MM.1S (cell line): ENCODE results near the gene GNAT3.

Source experiments
- DNase-seq: peaks from one replicate; pipeline ENCODE4 v3.0.0-alpha.2; 2015
- H2AFZ ChIP-seq: fragments of 300-600 bp; sonication (generic); 2 replicates; pipeline ENCODE4 v1.6.0; 2016; ENCODE audit warnings: antibody characterized with exemption, low read length
- H3F3A ChIP-seq: fragments of 300-600 bp; sonication (generic); 2 replicates; pipeline ENCODE4 v1.6.1; 2016; ENCODE audit warnings: mild to moderate bottlenecking, antibody characterized with exemption, low read length, moderate library complexity, mixed read lengths; ENCODE audit not compliant: insufficient read depth
- H3K27ac ChIP-seq: fragments of 300-600 bp; sonication (generic); 2 replicates; pipeline ENCODE4 v1.5.1; 2016; ENCODE audit warnings: mild to moderate bottlenecking, low read length
- H3K27me3 ChIP-seq: fragments of 300-600 bp; sonication (generic); replicated peaks from 2 replicates; pipeline ENCODE4 v1.6.0; 2016; ENCODE audit warnings: low read length; ENCODE audit not compliant: insufficient read depth
- H3K36me3 ChIP-seq: fragments of 300-600 bp; sonication (generic); replicated peaks from 2 replicates; pipeline ENCODE4 v1.6.1; 2016; ENCODE audit warnings: mild to moderate bottlenecking, low read length, mixed read lengths; ENCODE audit not compliant: insufficient read depth
- H3K4me1 ChIP-seq: fragments of 300-600 bp; sonication (generic); 2 replicates; pipeline ENCODE4 v1.6.1; 2016; ENCODE audit warnings: low read length, mixed read lengths
- H3K4me2 ChIP-seq: fragments of 300-600 bp; sonication (generic); 2 replicates; pipeline ENCODE4 v1.6.0; 2016; ENCODE audit warnings: low read depth, low read length
- H3K4me3 ChIP-seq: fragments of 300-600 bp; sonication (generic); 2 replicates; pipeline ENCODE4 v1.5.1; 2016; ENCODE audit warnings: low read length, mixed read lengths
- H3K79me2 ChIP-seq: fragments of 300-600 bp; sonication (generic); 2 replicates; pipeline ENCODE4 v1.6.1; 2016; ENCODE audit warnings: mixed run types, low read length, mixed read lengths
- H3K9ac ChIP-seq: fragments of 300-600 bp; sonication (generic); 2 replicates; pipeline ENCODE4 v1.6.1; 2016; ENCODE audit warnings: low read length, mixed read lengths
- H3K9me2 ChIP-seq: fragments of 300-600 bp; sonication (generic); replicated peaks from 2 replicates; pipeline ENCODE4 v1.6.1; 2016; ENCODE audit warnings: mild to moderate bottlenecking, low read length, mixed read lengths; ENCODE audit not compliant: insufficient read depth
- H3K9me3 ChIP-seq: fragments of 300-600 bp; sonication (generic); replicated peaks from 2 replicates; pipeline ENCODE4 v1.6.1; 2016; ENCODE audit warnings: mild to moderate bottlenecking, low read length, mixed read lengths; ENCODE audit not compliant: insufficient read depth
- H4K20me1 ChIP-seq: fragments of 300-600 bp; sonication (generic); 2 replicates; pipeline ENCODE4 v1.6.1; 2016; ENCODE audit warnings: mild to moderate bottlenecking, low read length, moderate library complexity, mixed read lengths; ENCODE audit not compliant: insufficient read depth
- CTCF ChIP-seq: fragments of 300-600 bp; sonication (generic); IDR thresholded peaks from 2 replicates; pipeline ENCODE4 v1.5.1; 2016; ENCODE audit warnings: antibody characterized with exemption, low read length, mixed read lengths
- EZH2 ChIP-seq: fragments of 300-600 bp; sonication (generic); optimal IDR thresholded peaks from 2 replicates; pipeline ENCODE3; 2017; ENCODE audit warnings: low read depth, mild to moderate bottlenecking, antibody characterized with exemption, low read length, mixed read lengths
- EZH2phosphoT487 ChIP-seq: fragments of 300-600 bp; sonication (generic); IDR thresholded peaks from 2 replicates; pipeline ENCODE4 v1.6.1; 2018; ENCODE audit warnings: antibody characterized with exemption, low read length

The GNAT3 gene

GRCh38 chr7:80526472-80526871, 14.6 kb upstream of the GNAT3 start:
- Histone ChIP-seq H3K9me3 (no peaks in the 10 kb centered on the region), H2AFZ (no peak overlapping the region), H3K4me3 (no peak overlapping the region), H3K9ac (no peak overlapping the region), H3K4me1 (no peaks in the 10 kb centered on the region), H3K4me2 (no peak overlapping the region), H3F3A (no peaks in the 10 kb centered on the region), H3K36me3 (no peaks in the 10 kb centered on the region), H3K9me2 (no peaks in the 10 kb centered on the region), H3K27ac (no peak overlapping the region), H3K27me3 (no peaks in the 10 kb centered on the region), H4K20me1 (no peaks in the 10 kb centered on the region), H3K79me2 (no peaks in the 10 kb centered on the region)
- DNase-seq, result no peak
- TF ChIP-seq EZH2phosphoT487, result no peak

- Histone ChIP-seq H3K27ac (no peak overlapping the region), H3K79me2 (no peaks in the 10 kb centered on the region), H3K4me3 (no peak overlapping the region), H2AFZ (no peak overlapping the region), H3F3A (no peaks in the 10 kb centered on the region), H3K27me3 (no peaks in the 10 kb centered on the region), H3K4me2 (no peak overlapping the region), H4K20me1 (no peaks in the 10 kb centered on the region), H3K9ac (no peak overlapping the region), H3K9me3 (no peaks in the 10 kb centered on the region), H3K9me2 (no peaks in the 10 kb centered on the region), H3K4me1 (no peaks in the 10 kb centered on the region), H3K36me3 (no peaks in the 10 kb centered on the region)
- no peak for DNase-seq
- TF ChIP-seq EZH2, result no peak
- TF ChIP-seq EZH2phosphoT487, result no peak
- TF ChIP-seq CTCF, result no peak
Measured at GRCh38 chr7:80524693-80525092, 12.8 kb upstream of the GNAT3 start.

- Histone ChIP-seq H2AFZ (no peak overlapping the region), H3K9me2 (no peaks in the 10 kb centered on the region), H3K27me3 (no peaks in the 10 kb centered on the region), H3K4me3 (no peak overlapping the region), H3K9ac (no peak overlapping the region), H3K4me2 (no peak overlapping the region), H3K36me3 (no peaks in the 10 kb centered on the region), H3K27ac (no peak overlapping the region), H3K9me3 (no peaks in the 10 kb centered on the region), H3K4me1 (no peaks in the 10 kb centered on the region), H4K20me1 (no peaks in the 10 kb centered on the region), H3K79me2 (no peaks in the 10 kb centered on the region), H3F3A (no peaks in the 10 kb centered on the region)
- TF ChIP-seq EZH2 (no peak), EZH2phosphoT487 (no peak), CTCF (no peak)
- no peak for DNase-seq
Measured at GRCh38 chr7:80521809-80522208, 9.9 kb upstream of the GNAT3 start.

- no peaks in the 10 kb centered on the region for H3K79me2 ChIP-seq
- no peaks in the 10 kb centered on the region for H3K27me3 ChIP-seq
- no peaks in the 10 kb centered on the region for H4K20me1 ChIP-seq
- H3F3A ChIP-seq, result no peaks in the 10 kb centered on the region
- no peak overlapping the region for H3K9ac ChIP-seq
- no peaks in the 10 kb centered on the region for H3K4me1 ChIP-seq
- no peaks in the 10 kb centered on the region for H3K36me3 ChIP-seq
- no peak overlapping the region for H3K4me3 ChIP-seq
- H3K9me2 ChIP-seq, result no peaks in the 10 kb centered on the region
- no peak overlapping the region for H3K4me2 ChIP-seq
- H3K27ac ChIP-seq, result no peak overlapping the region
- DNase-seq, result no peak
- no peak overlapping the region for H2AFZ ChIP-seq
- H3K9me3 ChIP-seq, result no peaks in the 10 kb centered on the region
- TF ChIP-seq EZH2 (no peak), CTCF (no peak), EZH2phosphoT487 (no peak)
Measured at GRCh38 chr7:80520199-80520598, 8.3 kb upstream of the GNAT3 start.
